BE2C (cell line): ENCODE results near the gene KIF14.

Source experiments
- DNase-seq: peaks from one replicate; pipeline ENCODE4 v3.0.0-alpha.2; 2020
- H3K27me3 ChIP-seq: fragments of 250-450 bp; sonication (Bioruptor Pico); 2 replicates; pipeline ENCODE4 v1.5.1; 2020; ENCODE audit warnings: mild to moderate bottlenecking
- H3K36me3 ChIP-seq: fragments of 250-450 bp; sonication (Bioruptor Pico); 2 replicates; pipeline ENCODE4 v1.5.1; 2020; ENCODE audit warnings: mild to moderate bottlenecking
- H3K4me1 ChIP-seq: fragments of 250-450 bp; sonication (Bioruptor Pico); 2 replicates; pipeline ENCODE4 v1.5.1; 2020
- H3K4me3 ChIP-seq: 2 replicates; pipeline ENCODE4 v1.5.1; 2011; ENCODE audit warnings: low read depth, low read length
- H3K9me3 ChIP-seq: fragments of 250-450 bp; sonication (Bioruptor Pico); 2 replicates; pipeline ENCODE4 v1.5.1; 2020
- CTCF ChIP-seq: IDR thresholded peaks from 2 replicates; pipeline ENCODE4 v1.5.1; 2012; ENCODE audit warnings: mild to moderate bottlenecking, low read depth, low read length

KIF14 gene

GRCh38 chr1:200660719-200661118 is 40.2 kb upstream of the KIF14 start:
- no peak for DNase-seq
- Histone ChIP-seq H3K4me1 (no peaks in the 10 kb centered on the region), H3K27me3 (no peaks in the 10 kb centered on the region), H3K9me3 (no peaks in the 10 kb centered on the region), H3K36me3 (peaks cover 24% of the 10 kb centered on the region), H3K4me3 (no peak overlapping the region)
- TF ChIP-seq CTCF, result no peak

- H3K4me3 ChIP-seq, result no peak overlapping the region
- H3K36me3 ChIP-seq, result peaks cover 23% of the 10 kb centered on the region
- no peaks in the 10 kb centered on the region for H3K4me1 ChIP-seq
- H3K9me3 ChIP-seq, result no peaks in the 10 kb centered on the region
- no peaks in the 10 kb centered on the region for H3K27me3 ChIP-seq
- DNase-seq, result no peak
- TF ChIP-seq CTCF, result no peak
Measured at GRCh38 chr1:200659269-200659668, 38.7 kb upstream of the KIF14 start.

GRCh38 chr1:200658037-200658818 is 37.7 kb upstream of the KIF14 start:
- Histone ChIP-seq H3K36me3 (peaks cover 26% of the 10 kb centered on the region), H3K4me1 (no peaks in the 10 kb centered on the region), H3K27me3 (no peaks in the 10 kb centered on the region), H3K4me3 (no peak overlapping the region), H3K9me3 (no peaks in the 10 kb centered on the region)
- no peak for DNase-seq
- TF ChIP-seq CTCF, result no peak

GRCh38 chr1:200654660-200655059 is 34.1 kb upstream of the KIF14 start:
- H3K36me3 ChIP-seq, result peaks cover 18% of the 10 kb centered on the region
- no peak overlapping the region for H3K4me3 ChIP-seq
- no peak for TF ChIP-seq CTCF
- no peak for DNase-seq
- no peaks in the 10 kb centered on the region for H3K9me3 ChIP-seq
- H3K4me1 ChIP-seq, result no peaks in the 10 kb centered on the region
- no peaks in the 10 kb centered on the region for H3K27me3 ChIP-seq

- DNase-seq, result no peak
- TF ChIP-seq CTCF, result no peak
- peaks cover 14% of the 10 kb centered on the region for H3K36me3 ChIP-seq
Measured at GRCh38 chr1:200653022-200653462, 32.5 kb upstream of the KIF14 start.

GRCh38 chr1:200652378-200652777 is 31.8 kb upstream of the KIF14 start:
- H3K36me3 ChIP-seq, result peaks cover 11% of the 10 kb centered on the region

More at GRCh38 chr1:200653022-200653462, 32.5 kb upstream of the KIF14 start:
- Histone ChIP-seq H3K9me3 (no peaks in the 10 kb centered on the region), H3K4me3 (no peak overlapping the region), H3K27me3 (no peaks in the 10 kb centered on the region), H3K4me1 (no peaks in the 10 kb centered on the region)

More at GRCh38 chr1:200652378-200652777, 31.8 kb upstream of the KIF14 start:
- no peak for DNase-seq
- no peaks in the 10 kb centered on the region for H3K4me1 ChIP-seq
- H3K9me3 ChIP-seq, result no peaks in the 10 kb centered on the region
- TF ChIP-seq CTCF, result no peak
- no peak overlapping the region for H3K4me3 ChIP-seq
- H3K27me3 ChIP-seq, result no peaks in the 10 kb centered on the region
